K562 (cell line): ENCODE data around the gene H3-3A. TPM values are rescaled to one million over a fixed set of nuclear protein-coding genes. Genes with fewer than 3 reads are reported as not detected.

Experiments
- ATAC-seq: fragments of 200-7000 bp; cut with Tn5 transposase; 3 replicates; pipeline ENCODE4 v1.9.1; 2020; ENCODE audit warnings: moderate library complexity
- BruUV-seq: library from RNA; stranded (reverse); fragments of 400-500 nt; replicated peaks from 2 replicates; lab custom pipeline; 2021; lab: Mats Ljungman, UMichigan
- CTCF ChIA-PET: fragments of 300-600 bp; formaldehyde crosslinking; extraction: SDS; loops from one replicate; lab custom pipeline; 2021; ENCODE audit warnings: low intra/inter-chr PET ratio; lab: Yijun Ruan, JAX
- POLR2A ChIA-PET: fragments of 300-600, 350-650 bp; sonication (Branson Sonifier 250); formaldehyde crosslinking; extraction: SDS; loops from one replicate; lab custom pipeline; 2021; ENCODE audit warnings: antibody characterized with exemption, inconsistent platforms; lab: Yijun Ruan, JAX
- DNase-seq, 4 experiments: peaks; one replicate each; pipeline versions ENCODE4 v3.0.0 to v3.0.0-alpha.2; 2011 to 2018; ENCODE audit warnings: low spot score in 3 of 4, mixed read lengths in 3 of 4; ENCODE audit errors: extremely low read depth in 1 of 4
- FAIRE-seq: peaks from 2 replicates; lab custom pipeline; 2011; peaks lifted over from hg19 to GRCh38; lab: Jason Lieb, UNC
- H2AFZ ChIP-seq: 2 replicates; pipeline ENCODE4 v1.6.0; 2011; ENCODE audit warnings: low read depth, low read length, control low read depth, inconsistent platforms
- H3K27ac ChIP-seq: fragments of 200-600 bp; 3 replicates; pipeline ENCODE4 v1.8.0; 2011; ENCODE audit warnings: low read depth, mild to moderate bottlenecking, control low read depth, inconsistent platforms, low read length, moderate library complexity, mixed read lengths; ENCODE audit errors: extremely low read depth
- H3K27me3 ChIP-seq, 2 experiments: fragments of 300-600 bp in 1 of 2; 2 replicates in 1 of 2; 3 replicates in 1 of 2; pipeline versions ENCODE4 v1.6.0 to v1.8.0; 2011; ENCODE audit warnings: inconsistent platforms in 2 of 2, low read length in 2 of 2, mild to moderate bottlenecking in 1 of 2, mixed read lengths in 1 of 2, moderate library complexity in 1 of 2; ENCODE audit not compliant: control insufficient read depth in 2 of 2, insufficient read depth in 2 of 2
- H3K36me3 ChIP-seq: fragments of 300-600 bp; 3 replicates; pipeline ENCODE4 v1.8.0; 2011; ENCODE audit warnings: mild to moderate bottlenecking, low read length, inconsistent platforms; ENCODE audit not compliant: control insufficient read depth, insufficient read depth
- H3K4me1 ChIP-seq, 2 experiments: fragments of 200-600 bp in 1 of 2; replicated peaks in 1 of 2; 2 replicates in 1 of 2; 3 replicates in 1 of 2; pipeline versions ENCODE4 v1.5.1 to v1.8.0; 2011; ENCODE audit warnings: inconsistent platforms in 2 of 2, low read length in 2 of 2, mild to moderate bottlenecking in 1 of 2, mixed read lengths in 1 of 2, moderate library complexity in 1 of 2; ENCODE audit not compliant: control insufficient read depth in 2 of 2, insufficient read depth in 2 of 2
- H3K4me2 ChIP-seq: 2 replicates; pipeline ENCODE4 v1.6.1; 2011; ENCODE audit warnings: low read length, control low read depth, inconsistent platforms, mixed read lengths; ENCODE audit not compliant: insufficient read depth
- H3K4me3 ChIP-seq: fragments of 200-600 bp; sonication (generic), shearing (Covaris generic); 2 replicates; pipeline ENCODE4 v1.5.1; 2016; ENCODE audit warnings: control low read depth, inconsistent platforms
- H3K79me2 ChIP-seq: fragments of 200-600 bp; 3 replicates; pipeline ENCODE4 v1.8.0; 2011; ENCODE audit warnings: low read length, inconsistent platforms; ENCODE audit not compliant: control insufficient read depth, insufficient read depth
- H3K9ac ChIP-seq, 2 experiments: 2 replicates each; pipeline versions ENCODE4 v1.6.0 to v1.6.1; 2011; ENCODE audit warnings: low read depth in 2 of 2, low read length in 2 of 2, control low read depth in 1 of 2, inconsistent platforms in 1 of 2, mild to moderate bottlenecking in 1 of 2, mixed read lengths in 1 of 2; ENCODE audit not compliant: insufficient read depth in 1 of 2
- H3K9me1 ChIP-seq: one replicate; pipeline ENCODE4 v1.6.0; 2011; ENCODE audit warnings: inconsistent platforms, mild to moderate bottlenecking, low read length, moderate library complexity; ENCODE audit not compliant: control insufficient read depth, insufficient read depth
- H3K9me3 ChIP-seq: replicated peaks from 2 replicates; pipeline ENCODE4 v1.5.1; 2011; ENCODE audit warnings: low read depth, low read length, inconsistent platforms; ENCODE audit not compliant: control insufficient read depth, insufficient read depth
- H4K20me1 ChIP-seq: replicated peaks from 2 replicates; pipeline ENCODE4 v1.6.1; 2011; ENCODE audit warnings: low read length, inconsistent platforms, mixed read lengths; ENCODE audit not compliant: control insufficient read depth, insufficient read depth
- ARID1B ChIP-seq: fragments of 450-650 bp; IDR thresholded peaks from 2 replicates; pipeline ENCODE4 v1.6.1; 2016; ENCODE audit warnings: antibody characterized with exemption, mild to moderate bottlenecking, inconsistent platforms
- ARID2 ChIP-seq: fragments of 450-650 bp; IDR thresholded peaks from 2 replicates; pipeline ENCODE4 v1.6.1; 2017; ENCODE audit warnings: antibody characterized with exemption, mild to moderate bottlenecking
- BCOR ChIP-seq: fragments of 450-650 bp; IDR thresholded peaks from 2 replicates; pipeline ENCODE4 v1.6.1; 2016
- CBFA2T3 ChIP-seq: fragments of 450-650 bp; IDR thresholded peaks from 2 replicates; pipeline ENCODE4 v1.6.1; 2017
- SNRNP70 ChIP-seq: fragments of 200-400 bp; formaldehyde crosslinking; optimal IDR thresholded peaks from 2 replicates; pipeline ENCODE3; 2017; ENCODE audit warnings: low read depth, low read length
- ZNF551 ChIP-seq: fragments of 250-450 bp; sonication (Bioruptor Pico); IDR thresholded peaks from 2 replicates; pipeline ENCODE4 v1.5.0; 2021; ENCODE audit warnings: mild to moderate bottlenecking, moderate library complexity
- ZSCAN32 ChIP-seq: fragments of 450-650 bp; formaldehyde crosslinking; IDR thresholded peaks from 2 replicates; pipeline ENCODE4 v1.4.0; 2020; ENCODE audit warnings: mild to moderate bottlenecking, moderate library complexity
- WGBS: fragments of 100-300 bp; shearing (Covaris generic); methylation state at CpG from one replicate; pipeline ENCODE4 v1.1.6; 2016; ENCODE audit warnings: low coverage, mixed read lengths; ENCODE audit not compliant: insufficient coverage; ENCODE audit errors: missing lambda C conversion rate; 5-methylcytosine and 5-hydroxymethylcytosine counted together
- in situ Hi-C: fragments of 300-500 bp; cut with MboI; formaldehyde crosslinking; loops from 4 replicates; pipeline ENCODE4 v1.15.0; 2018; ENCODE audit warnings: inconsistent platforms, mixed read lengths
- intact Hi-C: fragments of 100-400 bp; cut with micrococcal nuclease; formaldehyde crosslinking; loops from 2 replicates; pipeline ENCODE4 v1.14.2; 2022
- polyA plus RNA-seq, 8 experiments: library from polyadenylated mRNA; depleted of rRNA in 4 of 8; stranded (reverse) in 5 of 8; unstranded in 3 of 8; fragments of >200 nt; fragmentation: Nextera tagmentation in 2 of 8; fragmentation: Illumina TruSeq in 1 of 8; extraction: Ambion mirVana in 2 of 8; extraction: Trizol in 1 of 8; gene quantifications; 2 replicates each; pipeline versions ENCODE4 v1.2.1 to v1.2.3, GENCODE V29; 2011 to 2014; ENCODE audit warnings: inconsistent platforms in 1 of 8, missing spikeins in 1 of 8
- total RNA-seq, 7 experiments: library from RNA; depleted of rRNA in 6 of 7; stranded (reverse); fragments of >200 nt in 6 of 7; fragmentation: Illumina TruSeq in 2 of 7; extraction: Trizol in 2 of 7; gene quantifications; 2 replicates each; pipeline versions ENCODE4 v1.2.1 to v1.2.3, GENCODE V29; 2011 to 2021; ENCODE audit warnings: low replicate concordance in 1 of 7
- TF ChIP-seq, protein P1 (sequence below): sonication (generic); formaldehyde crosslinking; IDR thresholded peaks from 2 replicates; pipeline ENCODE4 v1.8.0; 2023; ENCODE audit warnings: missing genetic modification reagents, mild to moderate bottlenecking, borderline replicate concordance

Gene H3-3A
- total and polyA plus RNA-seq, 9 of the 15 experiments (the other 6 are each of a cell fraction or from before 2014, with no cell fraction given), result 426 to 1,083 (median 591) TPM

DNA sequence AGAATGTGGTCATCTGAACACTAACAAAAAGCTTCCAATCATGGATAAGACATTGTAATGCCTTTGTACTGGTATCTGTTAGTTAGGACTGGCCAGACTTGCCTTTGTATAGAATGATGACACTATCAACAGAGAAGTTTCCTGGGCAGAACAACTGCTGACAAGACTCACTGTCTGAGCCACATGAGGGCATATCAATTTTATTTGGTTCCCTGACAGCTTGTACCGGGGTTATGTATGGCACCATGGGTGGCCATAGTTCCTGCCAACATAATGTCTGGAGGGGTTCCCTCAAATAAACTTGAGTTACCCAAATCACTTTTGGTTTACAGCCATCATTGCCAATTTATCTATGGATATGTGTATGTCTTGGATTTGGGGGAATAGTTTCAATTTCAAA is 13.6 kb upstream of the H3-3A start:
- 67% methylated on average over 1 of the region's 1 CpG for WGBS
- Histone ChIP-seq H3K36me3 (no peaks in the 10 kb centered on the region), H3K4me1 (no peaks in the 10 kb centered on the region), H3K27me3 (no peaks in the 10 kb centered on the region), H3K79me2 (no peaks in the 10 kb centered on the region), H2AFZ (no peak overlapping the region), H3K9ac (no peak overlapping the region), H3K27ac (no peak overlapping the region), H3K9me1 (no peaks in the 10 kb centered on the region), H3K4me2 (no peak overlapping the region), H4K20me1 (no peaks in the 10 kb centered on the region), H3K4me3 (no peak overlapping the region), H3K9me3 (no peaks in the 10 kb centered on the region)
- TF ChIP-seq ARID2 (no peak), SNRNP70 (no peak), ZNF551 (CRISPR knock-in tag) (no peak), ARID1B (no peak), CBFA2T3 (no peak), BCOR (no peak), ZSCAN32 (CRISPR knock-in tag) (no peak)
- TF ChIP-seq, protein P1, sequence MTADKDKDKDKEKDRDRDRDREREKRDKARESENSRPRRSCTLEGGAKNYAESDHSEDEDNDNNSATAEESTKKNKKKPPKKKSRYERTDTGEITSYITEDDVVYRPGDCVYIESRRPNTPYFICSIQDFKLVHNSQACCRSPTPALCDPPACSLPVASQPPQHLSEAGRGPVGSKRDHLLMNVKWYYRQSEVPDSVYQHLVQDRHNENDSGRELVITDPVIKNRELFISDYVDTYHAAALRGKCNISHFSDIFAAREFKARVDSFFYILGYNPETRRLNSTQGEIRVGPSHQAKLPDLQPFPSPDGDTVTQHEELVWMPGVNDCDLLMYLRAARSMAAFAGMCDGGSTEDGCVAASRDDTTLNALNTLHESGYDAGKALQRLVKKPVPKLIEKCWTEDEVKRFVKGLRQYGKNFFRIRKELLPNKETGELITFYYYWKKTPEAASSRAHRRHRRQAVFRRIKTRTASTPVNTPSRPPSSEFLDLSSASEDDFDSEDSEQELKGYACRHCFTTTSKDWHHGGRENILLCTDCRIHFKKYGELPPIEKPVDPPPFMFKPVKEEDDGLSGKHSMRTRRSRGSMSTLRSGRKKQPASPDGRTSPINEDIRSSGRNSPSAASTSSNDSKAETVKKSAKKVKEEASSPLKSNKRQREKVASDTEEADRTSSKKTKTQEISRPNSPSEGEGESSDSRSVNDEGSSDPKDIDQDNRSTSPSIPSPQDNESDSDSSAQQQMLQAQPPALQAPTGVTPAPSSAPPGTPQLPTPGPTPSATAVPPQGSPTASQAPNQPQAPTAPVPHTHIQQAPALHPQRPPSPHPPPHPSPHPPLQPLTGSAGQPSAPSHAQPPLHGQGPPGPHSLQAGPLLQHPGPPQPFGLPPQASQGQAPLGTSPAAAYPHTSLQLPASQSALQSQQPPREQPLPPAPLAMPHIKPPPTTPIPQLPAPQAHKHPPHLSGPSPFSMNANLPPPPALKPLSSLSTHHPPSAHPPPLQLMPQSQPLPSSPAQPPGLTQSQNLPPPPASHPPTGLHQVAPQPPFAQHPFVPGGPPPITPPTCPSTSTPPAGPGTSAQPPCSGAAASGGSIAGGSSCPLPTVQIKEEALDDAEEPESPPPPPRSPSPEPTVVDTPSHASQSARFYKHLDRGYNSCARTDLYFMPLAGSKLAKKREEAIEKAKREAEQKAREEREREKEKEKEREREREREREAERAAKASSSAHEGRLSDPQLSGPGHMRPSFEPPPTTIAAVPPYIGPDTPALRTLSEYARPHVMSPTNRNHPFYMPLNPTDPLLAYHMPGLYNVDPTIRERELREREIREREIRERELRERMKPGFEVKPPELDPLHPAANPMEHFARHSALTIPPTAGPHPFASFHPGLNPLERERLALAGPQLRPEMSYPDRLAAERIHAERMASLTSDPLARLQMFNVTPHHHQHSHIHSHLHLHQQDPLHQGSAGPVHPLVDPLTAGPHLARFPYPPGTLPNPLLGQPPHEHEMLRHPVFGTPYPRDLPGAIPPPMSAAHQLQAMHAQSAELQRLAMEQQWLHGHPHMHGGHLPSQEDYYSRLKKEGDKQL (CRISPR knock-in tag), result no peak
- no TSS peak for BruUV-seq
- intact Hi-C loops (no loop called here), in situ Hi-C loops (no loop called here)
- POLR2A ChIA-PET, result interaction anchor here (0.6 to 1.7 kb wide), 3 partner anchors 12 to 246 kb away, joined by 3 to 7 read pairs (median 3); partner anchors contain the start of gene H3-3A
- CTCF ChIA-PET, result no interaction called here
- ATAC-seq (no peak), DNase-seq (no peak), FAIRE-seq (no peak)
